AG09309 (cell line): ENCODE data around the gene LVRN.

ENCODE experiments used
- DNase-seq: peaks from one replicate; pipeline ENCODE4 v3.0.0-alpha.2; 2010; ENCODE audit warnings: low read depth
- H3K4me3 ChIP-seq: 2 replicates; pipeline ENCODE4 v1.5.1; 2011; ENCODE audit warnings: mild to moderate bottlenecking, low read depth, low read length, moderate library complexity; ENCODE audit not compliant: control insufficient read depth
- CTCF ChIP-seq: IDR thresholded peaks from 2 replicates; pipeline ENCODE4 v1.5.1; 2011; ENCODE audit warnings: mild to moderate bottlenecking, low read depth, low read length, inconsistent platforms; ENCODE audit not compliant: insufficient read depth, control insufficient read depth; ENCODE audit errors: missing control alignments

LVRN gene

GRCh38 chr5:115962565-115963402, 509 bp downstream of the LVRN start:
- DNase-seq = no peak
- no peak overlapping the region; the same call in 1 of the 2 replicates for H3K4me3 ChIP-seq
- TF ChIP-seq CTCF = no peak

- no peak overlapping the region for H3K4me3 ChIP-seq
- TF ChIP-seq CTCF = no peak
- no peak for DNase-seq
These were observed 1.3 kb downstream of the LVRN start for GRCh38 chr5:115963566-115963965.

- H3K4me3 ChIP-seq = no peak overlapping the region
- no peak for DNase-seq
- no peak for TF ChIP-seq CTCF
These were observed 6.5 kb downstream of the LVRN start for GRCh38 chr5:115968770-115969169.

GRCh38 chr5:115977096-115977495, 14.8 kb downstream of the LVRN start:
- DNase-seq = no peak
- no peak overlapping the region for H3K4me3 ChIP-seq
- no peak for TF ChIP-seq CTCF

- H3K4me3 ChIP-seq = no peak overlapping the region
- peak; percentile 61 for DNase-seq
- TF ChIP-seq CTCF = no peak
These were observed 15.7 kb downstream of the LVRN start for GRCh38 chr5:115977988-115978387.

- DNase-seq = no peak
- no peak overlapping the region for H3K4me3 ChIP-seq
- TF ChIP-seq CTCF = no peak
These were observed 16.5 kb downstream of the LVRN start for GRCh38 chr5:115978779-115979178.
